ENCODE results near the gene CCDC85B.

CCDC85B gene

DNA sequence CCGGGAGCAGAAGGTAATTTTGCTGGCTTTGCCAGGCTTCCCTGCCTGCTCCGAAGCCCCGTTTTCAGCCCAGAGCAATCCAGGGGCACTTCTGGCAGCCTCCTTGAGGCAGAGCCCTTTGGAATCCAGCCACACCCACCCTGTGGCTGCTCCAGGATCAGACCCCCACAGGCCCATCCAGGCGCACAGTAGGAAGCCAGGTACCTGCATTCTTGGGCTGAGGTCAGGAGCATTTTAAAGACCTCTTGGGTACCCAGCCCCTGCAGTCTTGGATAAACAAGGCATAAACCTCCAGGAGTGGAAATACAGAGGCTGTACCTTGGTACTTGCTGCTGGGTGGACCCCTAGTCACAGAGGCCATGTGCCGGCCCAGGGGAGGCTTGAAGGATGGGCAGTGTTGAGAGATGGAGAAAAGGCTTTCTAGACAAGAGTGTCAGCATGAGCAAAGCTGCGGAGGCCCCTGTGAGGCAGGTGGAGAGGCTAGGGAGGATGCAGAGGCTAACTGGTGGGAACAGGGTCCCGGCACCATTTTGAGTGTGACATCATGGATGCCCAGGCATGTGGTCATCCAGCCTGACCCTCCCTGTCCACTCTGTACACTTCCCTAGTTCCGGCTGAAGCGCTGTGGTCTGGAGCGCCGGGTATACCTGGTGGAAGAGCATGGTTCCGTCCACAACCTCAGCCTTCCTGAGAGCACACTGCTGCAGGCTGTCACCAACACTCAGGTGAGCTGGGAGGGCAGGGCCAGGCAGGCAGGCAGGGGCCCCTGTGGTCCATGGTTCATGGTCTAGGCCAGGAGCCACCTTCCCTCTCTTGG is 26.4 kb upstream of the CCDC85B start:
- no peak overlapping the region for H3K4me3 ChIP-seq (ENCODE audit: low read depth, low read length)
- TF ChIP-seq MAX (IDR thresholded peaks at IDR 0.05; ENCODE audit: low read depth, low read length) (no peak), POLR2A (IDR thresholded peaks at IDR 0.05; ENCODE audit: extremely low read depth, insufficient read length) (no peak), MYC (IDR thresholded peaks at IDR 0.05; ENCODE audit: low read depth, low read length) (no peak)
- TF ChIP-seq, protein P1, sequence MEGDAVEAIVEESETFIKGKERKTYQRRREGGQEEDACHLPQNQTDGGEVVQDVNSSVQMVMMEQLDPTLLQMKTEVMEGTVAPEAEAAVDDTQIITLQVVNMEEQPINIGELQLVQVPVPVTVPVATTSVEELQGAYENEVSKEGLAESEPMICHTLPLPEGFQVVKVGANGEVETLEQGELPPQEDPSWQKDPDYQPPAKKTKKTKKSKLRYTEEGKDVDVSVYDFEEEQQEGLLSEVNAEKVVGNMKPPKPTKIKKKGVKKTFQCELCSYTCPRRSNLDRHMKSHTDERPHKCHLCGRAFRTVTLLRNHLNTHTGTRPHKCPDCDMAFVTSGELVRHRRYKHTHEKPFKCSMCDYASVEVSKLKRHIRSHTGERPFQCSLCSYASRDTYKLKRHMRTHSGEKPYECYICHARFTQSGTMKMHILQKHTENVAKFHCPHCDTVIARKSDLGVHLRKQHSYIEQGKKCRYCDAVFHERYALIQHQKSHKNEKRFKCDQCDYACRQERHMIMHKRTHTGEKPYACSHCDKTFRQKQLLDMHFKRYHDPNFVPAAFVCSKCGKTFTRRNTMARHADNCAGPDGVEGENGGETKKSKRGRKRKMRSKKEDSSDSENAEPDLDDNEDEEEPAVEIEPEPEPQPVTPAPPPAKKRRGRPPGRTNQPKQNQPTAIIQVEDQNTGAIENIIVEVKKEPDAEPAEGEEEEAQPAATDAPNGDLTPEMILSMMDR (IDR thresholded peaks at IDR 0.05; ENCODE audit: low read depth, low read length): no peak
- no peak for DNase-seq (ENCODE audit: low read depth)

- DNase-seq (ENCODE audit: low read depth): no peak
- TF ChIP-seq POLR2A (IDR thresholded peaks at IDR 0.05; ENCODE audit: extremely low read depth, insufficient read length): no peak
- no peak for TF ChIP-seq MYC (IDR thresholded peaks at IDR 0.05; ENCODE audit: low read depth, low read length)
- TF ChIP-seq MAX (IDR thresholded peaks at IDR 0.05; ENCODE audit: low read depth, low read length): no peak
- TF ChIP-seq, protein P1 (IDR thresholded peaks at IDR 0.05; ENCODE audit: low read depth, low read length): no peak
- H3K4me3 ChIP-seq (ENCODE audit: low read depth, low read length): no peak overlapping the region
Observed at GRCh38 chr11:65864706-65865471, 25.6 kb upstream of the CCDC85B start.

DNA sequence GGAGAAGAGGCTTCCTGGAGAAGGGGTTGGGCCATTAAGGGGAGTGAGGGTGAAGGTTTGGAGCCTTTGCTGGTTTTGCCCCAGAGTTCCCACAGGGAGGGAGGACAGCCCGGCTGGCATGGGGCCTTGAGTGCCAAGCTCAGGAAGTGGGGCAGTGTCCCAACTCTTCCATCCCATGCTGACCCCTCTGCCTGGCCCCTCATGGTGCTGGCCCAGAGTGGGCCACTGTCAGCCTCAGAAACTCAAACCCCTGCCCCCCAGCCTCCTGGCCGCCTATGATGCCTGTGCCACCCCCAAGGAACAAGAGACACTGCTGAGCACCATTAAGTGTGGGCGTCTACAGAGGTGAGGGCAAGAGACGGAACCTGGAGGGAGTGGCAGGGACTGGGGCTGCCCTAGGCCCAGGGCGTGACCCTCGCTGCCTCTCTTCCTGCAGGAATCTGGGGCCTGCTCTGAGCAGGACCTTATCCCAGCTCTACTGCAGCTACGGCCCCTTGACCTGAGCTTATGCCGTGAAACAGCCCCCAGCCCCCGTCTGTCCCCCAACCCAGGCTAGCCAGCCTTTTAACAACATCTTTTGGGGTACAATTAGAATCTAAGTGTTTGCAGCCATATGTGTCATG is 24.8 kb upstream of the CCDC85B start:
- no peak for DNase-seq (ENCODE audit: low read depth)
- no peak overlapping the region for H3K4me3 ChIP-seq (ENCODE audit: low read depth, low read length)
- TF ChIP-seq MAX (IDR thresholded peaks at IDR 0.05; ENCODE audit: low read depth, low read length) (no peak), MYC (IDR thresholded peaks at IDR 0.05; ENCODE audit: low read depth, low read length) (no peak), POLR2A (IDR thresholded peaks at IDR 0.05; ENCODE audit: extremely low read depth, insufficient read length) (no peak)
- TF ChIP-seq, protein P1 (IDR thresholded peaks at IDR 0.05; ENCODE audit: low read depth, low read length): no peak

DNA sequence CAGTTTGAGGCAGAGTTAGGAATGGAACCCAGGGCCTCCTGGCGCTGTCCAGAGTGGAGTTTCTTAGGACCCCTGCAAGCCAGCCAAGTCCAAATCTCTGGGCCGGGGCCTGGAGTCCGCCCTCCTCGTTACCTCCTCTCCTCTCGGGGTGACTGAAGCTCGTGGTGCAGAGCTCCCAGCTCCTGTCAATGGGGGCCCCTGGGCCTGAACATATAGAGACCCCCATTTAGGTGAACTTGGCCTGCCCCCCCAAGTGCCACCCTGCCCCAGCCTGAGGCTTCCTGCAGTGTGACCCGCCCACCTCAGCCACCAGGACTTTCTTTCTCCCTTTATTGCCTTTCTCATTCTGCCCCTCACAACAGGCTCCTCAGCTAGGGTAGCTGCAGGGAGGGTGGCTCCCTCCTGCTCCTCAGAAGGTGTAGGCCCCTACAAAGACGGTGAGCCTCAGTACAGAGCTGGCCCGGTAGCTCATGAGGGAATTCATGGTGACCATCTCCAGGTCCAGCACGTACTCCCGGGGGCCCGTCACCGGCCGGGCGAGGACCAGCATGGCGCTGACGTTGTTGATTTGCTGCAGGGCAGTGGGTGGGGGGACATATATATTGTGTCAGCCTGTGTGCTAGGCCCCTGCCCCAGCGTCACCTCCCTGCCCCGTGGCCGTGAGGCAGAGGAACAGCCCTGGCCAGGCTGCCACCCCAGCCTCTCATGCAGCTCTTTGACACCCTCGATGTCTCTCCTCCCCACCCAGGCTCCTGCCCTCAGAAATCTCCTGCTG is 23.8 kb upstream of the CCDC85B start:
- peak overlapping the region; percentile 42 for H3K4me3 ChIP-seq (ENCODE audit: low read depth, low read length)
- TF ChIP-seq MAX (IDR thresholded peaks at IDR 0.05; ENCODE audit: low read depth, low read length): no peak
- TF ChIP-seq, protein P1 (IDR thresholded peaks at IDR 0.05; ENCODE audit: low read depth, low read length): no peak
- no peak for TF ChIP-seq MYC (IDR thresholded peaks at IDR 0.05; ENCODE audit: low read depth, low read length)
- TF ChIP-seq POLR2A (IDR thresholded peaks at IDR 0.05; ENCODE audit: extremely low read depth, insufficient read length): no peak
- DNase-seq (ENCODE audit: low read depth): no peak
